ENCODE measurements around the gene FUBP3. TPM values are rescaled to one million over a fixed set of nuclear protein-coding genes. Genes with fewer than 3 reads are reported as not detected.

The FUBP3 gene, protein sequence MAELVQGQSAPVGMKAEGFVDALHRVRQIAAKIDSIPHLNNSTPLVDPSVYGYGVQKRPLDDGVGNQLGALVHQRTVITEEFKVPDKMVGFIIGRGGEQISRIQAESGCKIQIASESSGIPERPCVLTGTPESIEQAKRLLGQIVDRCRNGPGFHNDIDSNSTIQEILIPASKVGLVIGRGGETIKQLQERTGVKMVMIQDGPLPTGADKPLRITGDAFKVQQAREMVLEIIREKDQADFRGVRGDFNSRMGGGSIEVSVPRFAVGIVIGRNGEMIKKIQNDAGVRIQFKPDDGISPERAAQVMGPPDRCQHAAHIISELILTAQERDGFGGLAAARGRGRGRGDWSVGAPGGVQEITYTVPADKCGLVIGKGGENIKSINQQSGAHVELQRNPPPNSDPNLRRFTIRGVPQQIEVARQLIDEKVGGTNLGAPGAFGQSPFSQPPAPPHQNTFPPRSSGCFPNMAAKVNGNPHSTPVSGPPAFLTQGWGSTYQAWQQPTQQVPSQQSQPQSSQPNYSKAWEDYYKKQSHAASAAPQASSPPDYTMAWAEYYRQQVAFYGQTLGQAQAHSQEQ
- 59.0 TPM for polyA plus RNA-seq (2013, experiment 1 of 2; ENCODE audit: insufficient read length)
- polyA plus RNA-seq (2013, experiment 2 of 2; ENCODE audit: insufficient read length): 53.7 TPM

DNA sequence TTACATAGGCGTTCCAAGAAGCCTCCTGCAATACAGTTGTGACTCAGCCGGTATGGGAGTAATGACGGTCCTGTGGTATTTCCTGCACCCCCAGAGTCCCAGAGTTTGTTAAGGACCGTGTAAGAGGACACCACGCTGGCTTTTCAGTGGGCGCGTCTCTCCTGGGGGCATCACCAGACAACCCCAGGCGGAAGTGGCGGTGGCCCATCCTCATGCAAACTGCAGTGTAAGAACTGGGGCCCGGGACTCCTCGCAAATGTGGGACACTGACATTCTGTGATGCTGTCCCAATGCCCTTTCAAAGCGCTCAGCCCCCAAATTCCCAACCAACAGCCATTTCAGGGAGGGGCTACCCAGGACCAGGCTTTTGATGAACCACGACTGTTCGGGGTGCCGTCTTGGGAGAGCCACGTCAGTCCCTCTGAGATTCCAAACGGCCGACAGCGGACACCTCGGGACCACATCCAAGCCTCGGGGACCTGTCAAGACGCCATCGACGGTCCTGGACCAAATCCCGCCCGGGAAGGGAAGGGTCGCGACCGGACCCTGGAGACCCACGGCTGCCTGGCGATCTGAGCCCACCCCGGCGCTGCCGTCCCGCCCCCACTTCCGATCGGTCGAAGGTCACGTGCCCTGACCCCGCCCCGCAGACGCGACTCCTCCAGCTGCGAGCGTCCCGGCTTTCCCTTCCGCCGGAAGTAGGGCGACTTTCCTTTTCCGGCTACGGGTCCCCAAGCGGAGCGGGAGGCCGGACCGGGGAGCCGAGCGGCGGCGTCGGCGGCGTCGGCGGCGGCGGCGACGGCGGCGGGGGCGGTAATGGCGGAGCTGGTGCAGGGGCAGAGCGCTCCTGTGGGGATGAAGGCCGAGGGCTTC, at the start of gene FUBP3:
Gene FUBP3, plus strand, starts transcription at position 713 of the 873 bp plus-strand sequence. Its CDS starts 104 bp downstream, at position 817.
- DNase-seq: peak; percentile 95

DNA sequence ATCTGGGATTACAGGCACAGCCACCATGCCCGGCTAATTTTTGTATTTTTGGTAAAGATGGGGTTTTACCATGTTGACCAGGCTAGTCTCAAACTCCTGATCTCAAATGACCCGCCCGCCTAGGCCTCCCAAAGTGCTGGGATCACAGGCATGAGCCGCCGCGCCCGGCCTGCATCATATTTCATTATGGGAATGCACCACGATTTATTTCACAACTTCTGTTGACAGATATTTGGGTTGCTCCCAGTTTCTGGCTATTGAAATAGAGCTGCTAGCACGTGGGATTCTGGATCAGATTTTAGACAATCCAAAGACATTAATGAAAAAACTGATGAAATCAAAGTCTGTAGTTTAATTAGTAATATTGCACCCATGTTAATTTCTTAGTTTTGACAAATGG, 48.4 kb upstream of the FUBP3 start:
- peak; percentile 26 for DNase-seq

DNA sequence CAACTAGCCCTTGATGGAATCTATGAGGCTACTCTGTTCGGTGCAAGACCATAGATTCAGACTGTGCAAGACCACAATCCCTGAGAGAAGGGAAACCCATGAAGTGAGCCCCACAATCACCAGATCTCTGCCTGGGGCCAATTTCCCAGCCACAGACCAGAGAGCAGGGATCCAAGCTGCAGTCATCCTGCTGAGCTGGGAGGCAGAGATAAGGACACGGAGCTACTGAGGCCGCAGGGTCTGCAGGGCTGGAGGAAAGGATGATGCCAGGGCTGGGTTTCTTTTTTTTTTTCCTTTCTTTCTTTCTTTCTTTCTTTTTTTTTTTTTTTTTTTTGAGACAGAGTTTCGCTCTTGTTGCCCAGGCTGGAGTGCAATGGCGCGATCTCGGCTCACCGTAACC, 47.7 kb upstream of the FUBP3 start:
- DNase-seq: no peak

DNA sequence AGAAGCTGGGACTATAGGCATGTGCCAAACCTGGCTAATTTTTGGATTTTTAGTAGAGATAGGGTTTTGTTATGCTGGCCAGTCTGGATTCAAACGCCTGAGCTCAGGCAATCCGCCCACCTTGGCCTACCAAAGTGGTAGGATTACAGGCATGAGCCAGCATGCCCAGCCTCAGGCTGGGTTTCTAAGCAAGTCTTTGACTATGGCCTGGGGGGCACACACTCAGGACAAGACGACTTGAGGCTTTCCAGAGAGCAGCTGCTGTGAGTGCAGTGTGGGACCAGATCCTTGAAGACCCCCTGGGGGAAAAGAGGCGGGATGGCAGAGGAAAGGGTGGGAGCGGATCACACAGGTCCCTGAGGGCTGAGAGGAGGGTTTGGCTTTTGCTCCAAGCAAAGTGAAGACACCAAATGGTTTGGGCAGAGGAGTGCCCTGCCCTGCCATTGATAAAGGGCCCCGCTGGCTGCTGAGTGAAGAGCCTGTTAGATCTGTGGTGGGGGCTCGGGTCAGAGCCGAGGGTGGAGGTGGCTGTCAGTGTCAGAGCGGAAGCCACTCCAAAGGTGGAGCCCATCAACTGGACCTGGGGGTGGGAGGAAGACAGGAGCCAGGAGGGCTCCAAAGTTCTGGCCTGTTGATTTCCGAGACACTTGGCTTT, 46.8 kb upstream of the FUBP3 start:
- DNase-seq: no peak

DNA sequence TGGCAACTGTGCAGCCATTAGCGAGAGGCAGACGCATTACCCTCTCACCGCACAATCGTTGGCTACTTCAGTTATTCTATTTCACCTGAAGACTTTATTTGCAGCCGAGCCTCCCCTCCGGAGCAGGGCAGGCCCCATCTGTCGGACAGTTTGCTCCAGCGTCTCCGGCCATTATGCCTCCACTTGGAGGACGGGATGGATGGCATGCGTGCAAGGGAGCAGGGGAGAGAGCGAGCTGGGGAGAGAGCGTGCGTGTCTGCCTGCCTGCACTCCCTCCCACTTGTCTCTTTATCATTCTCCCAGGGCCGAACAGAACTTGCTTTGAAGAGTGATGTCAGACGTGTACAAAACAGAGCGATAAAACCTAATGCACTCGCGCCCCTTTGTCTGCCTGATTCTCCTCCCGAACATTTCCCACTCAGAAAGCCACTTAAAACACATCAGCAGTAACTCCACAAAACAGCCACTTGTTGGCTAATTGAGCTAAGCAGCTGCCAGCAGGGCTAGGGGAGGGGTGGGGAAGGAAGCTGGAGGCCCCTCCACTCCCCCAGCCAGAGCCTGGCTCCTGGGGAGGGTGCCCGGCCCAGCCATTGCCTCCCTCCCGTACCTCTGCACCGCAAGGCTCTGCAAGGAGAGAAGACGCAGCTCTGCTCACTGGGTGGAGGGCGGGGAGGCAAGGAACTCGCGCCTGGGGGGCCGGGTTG, 43.4 kb upstream of the FUBP3 start:
- peak; percentile 35 for DNase-seq

DNA sequence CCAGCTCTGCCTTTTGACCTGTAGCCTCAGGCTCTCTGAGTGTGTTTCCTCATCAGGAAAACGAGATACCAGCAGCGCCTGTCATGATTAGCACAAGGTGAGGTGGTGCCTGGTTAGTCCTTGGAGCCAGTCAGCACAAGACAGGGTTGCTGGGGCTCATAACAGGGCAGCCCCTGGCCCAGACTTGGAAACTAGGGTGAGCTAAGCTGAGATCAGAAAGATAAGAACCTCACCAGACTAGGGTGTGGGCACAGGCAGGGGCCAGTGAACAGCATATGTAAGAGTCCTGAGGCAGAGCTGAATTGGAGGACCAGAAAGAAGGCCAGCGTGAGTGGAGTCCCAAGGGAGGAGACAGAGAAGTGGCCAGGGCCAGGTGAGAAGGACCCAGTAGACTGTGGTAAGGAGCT, 42.7 kb upstream of the FUBP3 start:
- DNase-seq: no peak

DNA sequence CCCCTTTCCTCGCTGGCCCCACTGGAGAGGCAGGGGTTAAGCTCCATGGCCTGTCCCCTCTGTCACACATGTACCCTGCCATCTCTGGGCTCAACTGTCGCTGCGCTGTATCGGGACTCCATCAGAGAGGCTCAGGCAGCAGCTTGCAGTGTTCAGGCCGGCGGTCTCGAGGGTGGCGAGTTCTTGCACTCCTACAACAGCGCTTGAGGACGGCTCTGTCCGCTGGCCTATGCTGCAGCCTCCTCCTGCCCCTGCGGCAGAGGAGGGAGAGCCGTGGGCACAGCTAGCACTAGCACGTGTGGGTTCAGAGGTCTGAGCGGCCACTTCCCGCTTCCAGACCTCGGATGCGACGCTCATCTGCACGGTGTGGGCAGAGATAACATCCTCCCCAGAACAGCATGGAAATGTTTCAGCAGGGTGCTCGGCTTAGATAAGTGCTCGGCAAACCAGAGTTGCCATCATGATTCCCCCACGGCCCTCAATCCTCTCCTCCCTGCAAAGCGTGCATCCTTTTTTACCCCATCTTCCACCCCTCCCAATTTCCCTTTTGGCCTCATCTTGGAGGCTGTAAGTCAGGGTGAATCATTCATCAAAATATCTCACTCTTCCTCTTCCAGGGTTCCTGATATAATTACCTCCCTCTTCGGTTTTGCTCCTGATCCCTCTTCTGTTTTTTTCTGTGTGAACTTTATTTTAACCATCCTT, 41.9 kb upstream of the FUBP3 start:
- DNase-seq: peak; percentile 35

DNA sequence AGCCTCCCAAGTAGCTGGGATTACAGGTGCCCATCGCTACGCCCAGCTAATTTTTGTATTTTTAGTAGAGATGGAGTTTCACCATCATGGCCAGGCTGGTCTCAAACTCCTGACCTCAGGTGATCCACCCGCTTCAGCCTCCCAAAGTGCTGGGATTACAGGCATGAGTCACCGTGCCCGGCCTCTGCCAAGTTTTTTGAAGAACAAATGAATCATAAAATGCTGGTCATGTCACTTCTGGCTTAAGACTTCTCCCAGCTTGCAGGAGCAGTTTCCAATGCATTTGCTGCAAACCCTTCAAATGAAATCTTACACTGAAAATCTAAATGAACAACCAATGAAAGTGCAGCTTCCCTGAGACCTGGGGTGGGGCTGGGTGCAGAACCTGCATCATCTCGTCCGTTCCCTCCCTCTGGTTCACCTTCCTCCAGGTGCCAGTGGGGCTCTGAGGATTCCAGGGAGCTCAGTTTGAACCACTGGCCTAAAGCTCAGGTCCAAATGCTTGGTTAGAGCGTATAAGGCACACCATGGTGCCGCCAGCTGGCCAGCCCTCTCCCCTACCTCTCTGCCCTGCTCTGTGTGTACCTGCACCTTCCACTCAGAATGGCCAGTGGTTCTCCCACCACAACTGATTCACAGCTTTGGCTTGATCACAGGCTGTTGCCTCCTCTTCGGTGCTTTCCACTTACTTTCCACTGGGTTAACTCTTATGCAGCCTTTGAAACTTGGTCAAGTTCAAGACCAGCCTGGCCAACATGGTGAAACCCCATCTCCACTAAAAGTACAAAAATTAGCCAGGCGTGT, 39.8 kb upstream of the FUBP3 start:
- peak; percentile 62 for DNase-seq

DNA sequence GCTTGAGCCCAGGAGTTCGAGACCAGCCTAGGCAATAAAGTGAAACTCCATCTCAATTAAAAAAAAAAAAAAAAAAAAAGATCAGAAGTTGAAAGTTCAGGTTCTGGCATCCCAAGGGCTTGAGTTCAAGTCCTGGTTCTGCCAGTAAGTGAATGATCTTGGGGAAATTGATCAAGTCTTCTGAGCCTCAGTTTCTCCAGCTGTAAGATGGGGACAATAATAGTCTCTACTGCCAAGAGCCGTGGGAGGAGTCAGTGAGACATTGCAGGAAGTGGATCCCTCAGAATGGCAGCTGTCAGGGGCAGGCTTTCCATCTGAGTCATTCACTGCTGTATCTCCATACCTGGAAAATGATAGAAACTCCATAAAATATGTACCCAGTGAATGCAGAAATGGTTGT, 37.8 kb upstream of the FUBP3 start:
- no peak for DNase-seq

DNA sequence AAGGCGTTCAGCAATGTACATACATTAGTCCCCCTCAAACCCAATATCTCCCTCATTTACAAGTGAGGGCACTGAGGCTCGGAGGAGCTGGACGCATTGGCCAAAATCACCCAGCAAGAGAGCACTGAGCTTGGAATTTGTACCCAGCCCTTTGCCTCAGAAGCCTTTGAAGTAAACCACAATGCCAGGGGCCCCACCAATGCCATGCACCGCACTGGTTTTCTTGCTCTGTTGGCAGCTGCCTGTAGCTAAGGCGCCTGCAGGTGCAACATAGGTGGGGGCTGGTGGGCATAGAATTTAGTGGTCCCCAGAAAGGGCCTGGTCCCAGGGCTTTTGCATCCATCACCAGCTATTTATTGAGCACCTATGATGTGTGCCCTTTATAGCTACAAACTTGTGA, 37.3 kb upstream of the FUBP3 start:
- no peak for DNase-seq

DNA sequence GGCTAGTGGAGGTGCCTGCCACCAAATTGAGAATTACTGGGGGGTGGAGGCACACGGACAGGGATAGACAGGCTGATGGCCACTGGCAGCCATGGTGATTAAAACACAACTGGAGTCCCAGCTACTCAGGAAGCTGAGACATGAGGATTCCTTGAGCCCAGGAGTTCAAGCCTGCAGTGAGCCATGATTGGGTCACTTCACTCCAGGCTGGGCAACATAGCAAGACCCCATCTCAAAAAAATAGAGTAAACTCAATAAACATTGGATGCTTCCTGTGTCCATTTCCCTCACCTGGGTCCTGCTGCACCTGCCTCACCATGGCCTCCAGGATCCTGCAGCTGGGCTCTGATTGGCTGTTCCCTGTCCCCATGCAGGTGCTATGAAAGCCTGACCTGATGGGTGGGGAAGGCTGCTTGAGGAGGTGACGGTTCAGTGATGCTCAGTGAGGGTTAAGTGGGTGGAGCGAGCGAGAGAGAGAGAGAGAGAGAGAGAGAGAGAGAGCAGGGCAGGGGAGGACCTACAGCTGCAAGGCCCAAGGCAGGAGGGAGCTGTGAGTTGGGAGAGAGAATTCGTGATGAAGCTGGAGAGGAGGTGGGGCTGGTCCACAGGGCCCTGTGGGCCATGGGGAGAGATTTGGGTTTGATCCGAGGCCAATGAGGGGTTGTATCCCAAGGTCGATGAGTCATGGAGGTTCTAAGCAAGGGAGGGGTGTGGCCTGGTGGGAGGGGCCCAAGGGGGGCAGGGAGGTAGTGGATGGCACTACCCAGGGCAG, 36.7 kb upstream of the FUBP3 start:
- DNase-seq: no peak

DNA sequence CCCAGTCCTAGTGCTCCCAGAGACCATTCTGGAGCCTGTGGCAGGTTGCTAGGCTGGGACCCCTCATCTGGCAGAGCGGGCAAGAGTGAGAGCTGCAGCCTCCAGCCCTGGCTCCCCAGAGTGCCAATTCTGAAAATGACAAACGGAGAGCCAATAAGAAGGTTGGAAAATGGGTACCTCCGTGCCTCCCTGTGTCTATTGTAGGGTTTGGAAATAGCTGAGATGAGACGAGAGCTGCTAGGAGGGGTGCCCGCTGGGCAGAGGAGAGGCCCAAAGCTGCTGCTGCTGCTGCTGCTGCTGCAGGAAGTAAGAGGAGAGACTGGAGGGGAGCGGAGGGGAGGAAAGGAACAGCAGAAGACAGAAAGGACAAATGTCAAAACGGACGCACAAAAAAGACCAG, 36.0 kb upstream of the FUBP3 start:
- no peak for DNase-seq

DNA sequence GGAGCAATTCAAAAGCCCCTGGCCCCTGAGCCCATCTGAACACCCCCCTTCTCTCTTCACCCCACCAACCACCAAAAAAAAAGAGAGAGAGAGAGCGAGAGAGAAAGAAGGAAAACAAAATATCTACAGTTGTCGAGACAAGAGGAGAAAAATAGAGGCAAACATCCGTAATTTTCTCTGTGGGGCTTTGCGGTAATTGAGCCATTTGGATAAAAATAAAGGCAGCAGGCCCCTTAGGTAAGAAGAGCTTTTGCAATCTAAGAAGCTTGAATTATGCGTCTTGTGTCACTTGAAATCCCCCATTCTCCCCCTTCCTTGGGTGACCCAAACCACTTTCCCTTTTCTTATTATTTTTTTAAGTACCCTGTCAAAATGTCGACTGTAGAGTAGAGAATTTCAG, 35.5 kb upstream of the FUBP3 start:
- no peak for DNase-seq

DNA sequence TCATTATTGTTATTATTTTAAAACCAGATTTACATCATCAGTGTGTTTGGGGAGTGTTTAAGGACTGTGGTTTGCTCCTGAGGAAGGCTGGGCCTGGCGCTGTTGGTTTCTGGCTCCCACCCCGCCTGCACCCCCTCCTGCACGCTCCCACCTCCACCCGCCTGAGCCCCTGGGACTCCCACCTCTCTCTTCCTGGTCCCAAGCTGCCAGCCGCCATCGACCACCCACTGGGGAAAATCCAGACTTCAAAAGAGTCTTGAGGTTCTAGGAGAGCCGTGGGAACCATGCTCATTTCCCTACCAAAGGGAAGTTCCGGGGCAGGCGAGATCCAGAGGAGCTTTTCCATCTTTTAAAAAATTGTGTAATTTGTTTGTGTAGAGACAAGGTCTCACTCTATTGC, 35.0 kb upstream of the FUBP3 start:
- no peak for DNase-seq

DNA sequence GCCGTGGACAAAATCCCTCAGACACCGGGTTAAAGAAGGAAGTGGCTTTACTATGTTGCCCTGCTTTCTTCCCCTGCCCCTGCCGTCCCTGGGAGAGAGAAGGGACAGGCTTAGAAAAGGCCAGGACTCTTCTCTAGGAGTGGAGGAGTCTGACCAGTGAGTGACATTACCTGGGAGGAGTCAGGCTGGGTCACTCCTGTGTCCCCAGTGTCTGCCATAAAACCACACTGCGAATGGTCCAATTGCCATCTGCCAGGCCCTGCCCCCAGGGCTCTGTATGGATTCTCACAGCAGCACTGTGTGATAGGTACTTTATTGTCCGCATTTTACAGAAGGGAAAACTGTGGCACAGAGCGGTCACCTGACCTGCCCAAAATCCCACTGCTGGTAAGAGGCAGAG, 31.3 kb upstream of the FUBP3 start:
- no peak for DNase-seq

DNA sequence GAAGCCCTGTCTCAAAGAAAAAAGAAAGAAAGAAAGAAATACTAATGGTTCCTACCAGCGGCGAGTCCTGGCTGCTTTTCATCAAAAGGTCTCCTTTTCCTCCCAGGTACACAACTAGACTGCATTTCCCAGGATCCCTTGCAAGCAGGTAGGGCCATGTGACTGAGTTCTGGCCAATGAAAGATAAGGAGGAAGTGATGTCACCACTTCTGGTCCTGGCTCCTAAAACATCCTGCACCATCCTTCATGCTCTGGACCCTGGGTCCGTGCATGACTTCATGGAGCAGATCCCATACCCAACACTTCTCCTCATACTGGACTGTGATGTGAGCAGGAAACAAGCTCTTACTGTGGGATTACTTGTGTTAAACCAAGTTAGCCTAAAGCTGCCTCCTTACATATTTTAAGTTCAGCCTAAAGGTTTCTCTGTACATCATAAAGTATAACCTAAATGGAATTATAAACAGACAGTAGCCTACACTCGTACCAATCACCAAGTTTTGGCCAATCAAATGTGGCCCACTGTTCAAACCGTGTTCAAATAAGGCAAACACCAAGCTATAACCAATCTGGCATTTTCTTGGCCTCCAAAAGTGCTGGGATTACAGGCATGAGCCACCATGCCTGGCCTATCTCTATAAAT, 30.2 kb upstream of the FUBP3 start:
- no peak for DNase-seq

DNA sequence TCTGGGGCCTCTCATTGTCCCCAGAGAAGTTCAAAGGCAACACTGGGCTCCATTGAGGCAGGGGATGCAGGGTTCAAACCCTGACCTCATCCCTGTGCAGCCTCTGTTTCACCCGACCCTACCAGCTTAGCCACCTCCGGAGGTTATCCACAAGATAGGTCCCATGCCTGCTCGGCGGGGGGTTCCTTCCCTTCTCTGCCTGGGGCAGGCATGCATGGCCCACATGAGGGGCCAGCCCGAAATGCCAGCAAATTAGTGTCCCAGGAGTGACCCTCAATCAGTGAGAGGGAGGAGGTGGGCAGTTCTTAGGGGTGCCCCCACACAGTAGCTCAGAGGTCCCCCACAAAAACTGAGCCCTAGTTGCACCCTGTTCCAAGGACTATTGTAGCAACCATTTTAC, 24.8 kb upstream of the FUBP3 start:
- no peak for DNase-seq

DNA sequence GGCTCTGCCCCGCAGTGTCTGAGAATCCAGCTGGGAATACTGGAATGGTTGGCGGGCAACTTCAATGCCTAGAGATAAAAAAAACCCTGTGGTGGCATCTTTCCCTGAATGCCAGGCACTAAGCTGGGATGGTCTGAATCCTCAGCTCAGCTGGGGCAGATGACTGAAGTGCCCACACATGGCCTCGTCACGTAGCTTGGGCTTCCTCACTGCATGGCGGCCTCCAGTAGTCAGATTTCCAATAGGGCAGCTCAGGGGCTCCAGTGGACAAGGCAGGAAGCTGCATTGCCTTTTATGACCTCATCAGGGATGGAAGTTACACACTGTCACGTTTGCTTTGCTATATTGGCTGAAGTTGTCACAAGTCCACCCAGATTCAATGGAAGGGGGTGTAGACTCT, 24.3 kb upstream of the FUBP3 start:
- DNase-seq: no peak

DNA sequence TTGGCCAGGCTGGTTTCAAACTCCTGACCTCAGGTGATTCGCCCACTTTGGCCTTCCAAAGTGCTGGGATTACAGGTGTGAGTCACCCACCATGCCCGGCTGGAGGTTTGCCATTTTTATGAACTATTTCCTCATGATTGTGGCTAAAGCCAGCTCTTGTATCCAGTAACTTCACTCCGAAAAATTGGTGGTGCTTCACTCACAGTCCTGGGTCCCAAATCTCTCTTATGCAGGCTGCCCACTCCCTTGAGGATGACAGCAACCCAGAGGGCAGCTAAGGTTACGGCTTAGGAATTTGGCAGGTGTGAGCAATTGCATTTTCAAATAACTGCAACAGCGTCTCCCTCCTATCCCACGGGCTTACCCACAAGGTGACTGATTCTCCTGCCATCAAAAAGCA, 23.4 kb upstream of the FUBP3 start:
- DNase-seq: no peak

Data from fibroblast of skin of back (primary cell).